NCI-H1694 treated with DMSO at 0.1 percent for 48 hours (cell line): ENCODE measurements around the gene ST6GAL1.
"Not testable (repeated sequence)": the region's sequence is repeated elsewhere in the genome, so short reads cannot be mapped to it uniquely, and the experiment has no call there.

Experiments
- DNase-seq: peaks from one replicate; lab custom pipeline; 2025; lab: John Stamatoyannopoulos, UW

ST6GAL1 gene

DNA sequence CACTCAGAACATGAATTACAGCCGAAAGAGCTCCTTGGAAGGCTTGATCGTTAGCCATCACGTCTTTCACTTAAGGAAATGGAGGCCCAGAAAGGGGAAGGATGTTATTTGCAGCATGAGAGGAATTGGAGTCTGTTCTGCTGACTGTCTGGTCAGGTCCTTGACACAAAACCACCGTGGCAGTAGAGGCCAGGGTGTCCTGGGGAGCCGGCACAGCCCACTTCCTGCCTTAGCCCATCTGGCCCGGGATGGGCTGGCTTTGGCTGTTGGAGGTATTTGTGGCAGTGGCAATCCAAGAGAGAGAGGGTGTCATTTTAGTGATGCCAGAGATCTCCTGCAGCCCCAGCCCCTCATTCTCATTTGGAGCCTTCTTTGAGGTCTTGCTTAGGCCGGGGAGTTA, 37.4 kb downstream of the ST6GAL1 start:
- no peak for DNase-seq

DNA sequence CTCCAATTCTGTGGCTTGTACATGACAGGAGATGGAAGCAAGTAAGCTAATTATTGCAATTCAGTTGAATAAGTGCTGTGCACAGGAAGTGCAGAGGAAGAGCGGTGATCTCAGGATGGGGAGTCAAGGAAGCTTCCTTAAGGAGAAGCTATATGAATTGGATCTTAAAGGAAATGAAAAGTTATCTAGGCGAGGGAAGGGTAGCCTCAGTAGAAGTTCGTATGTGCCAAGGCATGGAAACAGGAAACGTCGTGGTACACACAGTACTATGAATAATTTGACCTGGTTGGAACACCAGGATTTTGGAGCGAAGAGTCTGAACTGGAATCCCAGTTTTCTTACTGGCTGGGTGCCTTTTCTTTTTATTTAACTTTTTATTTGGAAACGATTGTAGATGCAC, 39.3 kb downstream of the ST6GAL1 start:
- DNase-seq = no peak

DNA sequence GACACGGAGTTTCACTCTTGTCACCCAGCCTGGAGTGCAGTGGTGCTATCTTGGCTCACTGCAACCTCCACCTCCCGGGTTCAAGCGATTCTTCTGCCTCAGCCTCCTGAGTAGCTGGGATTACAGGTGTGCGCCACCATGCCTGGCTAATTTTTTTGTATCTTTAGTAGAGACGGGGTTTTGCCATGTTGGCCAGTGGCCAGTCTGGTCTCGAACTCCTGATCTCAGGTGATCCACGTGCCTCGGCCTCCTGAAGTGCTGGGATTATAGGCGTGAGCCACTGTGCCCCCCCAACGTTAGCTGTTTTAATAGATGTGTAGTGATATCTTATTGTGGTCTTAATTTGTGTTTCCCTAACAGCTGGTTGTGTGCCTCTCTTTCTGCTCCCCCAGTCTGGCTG, 40.8 kb downstream of the ST6GAL1 start:
- not testable (repeated sequence) for DNase-seq

DNA sequence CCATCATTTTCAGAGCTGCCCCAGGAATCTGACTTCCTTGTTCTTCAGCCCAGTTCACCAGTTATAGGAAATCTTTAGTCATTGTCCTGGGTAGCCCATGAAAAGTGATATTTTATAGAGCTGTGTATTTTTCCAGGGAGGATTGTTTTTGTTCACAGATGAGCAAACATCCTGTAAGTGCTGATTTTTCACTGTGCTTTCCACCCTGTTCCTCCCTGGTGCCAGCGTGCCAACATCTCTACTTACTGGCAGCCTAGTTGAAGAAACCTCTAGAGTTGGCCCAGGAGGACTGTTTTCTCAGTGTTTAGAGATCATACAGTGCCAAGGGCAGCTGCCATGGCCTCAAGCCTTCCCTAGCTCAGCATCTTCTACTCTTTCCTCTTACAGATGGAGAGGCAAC, 41.3 kb downstream of the ST6GAL1 start:
- DNase-seq = no peak

DNA sequence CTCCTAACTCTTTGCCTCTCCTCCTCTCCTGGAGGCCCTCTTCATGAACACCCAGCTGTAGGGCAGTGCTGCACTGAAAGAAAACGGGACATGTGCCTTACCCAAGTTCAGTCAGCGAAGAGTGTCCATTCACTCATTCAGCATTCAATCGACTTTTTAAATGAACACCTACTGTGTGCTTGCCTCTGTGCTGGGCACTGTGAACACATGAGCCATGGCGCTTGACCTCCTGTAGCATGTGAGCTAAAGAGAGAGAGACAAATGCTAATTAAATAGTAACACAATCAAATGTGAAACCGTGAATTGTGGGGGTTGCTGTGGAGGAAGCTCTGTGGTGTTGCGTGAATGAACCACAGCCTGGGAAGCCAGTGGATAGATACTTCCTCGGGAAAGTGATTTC, 43.4 kb downstream of the ST6GAL1 start:
- no peak for DNase-seq

DNA sequence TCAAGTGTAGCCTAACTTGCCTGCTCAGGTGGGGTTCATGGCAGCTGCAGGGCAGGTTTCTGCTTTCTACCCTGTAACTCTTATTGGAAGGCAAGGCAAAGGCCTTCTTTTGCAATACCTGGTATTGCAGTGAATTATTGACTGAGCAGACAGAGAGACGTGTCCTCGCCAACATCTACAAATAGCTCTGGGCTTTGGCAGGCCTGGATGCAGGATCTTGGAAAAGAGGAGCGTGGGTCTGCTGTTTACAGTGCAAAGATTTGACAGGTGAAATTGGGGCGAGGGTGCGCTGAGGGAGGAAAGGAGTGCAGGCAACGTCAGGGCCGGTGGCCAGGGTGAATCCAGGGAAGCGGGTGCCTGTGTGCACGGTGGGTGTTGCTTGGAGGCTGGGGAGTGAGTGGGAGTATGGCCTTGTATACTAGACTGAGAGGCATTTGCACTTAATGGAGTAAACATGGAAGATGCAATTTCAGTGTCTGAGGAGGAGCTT, 44.5 kb downstream of the ST6GAL1 start:
- DNase-seq = no peak

DNA sequence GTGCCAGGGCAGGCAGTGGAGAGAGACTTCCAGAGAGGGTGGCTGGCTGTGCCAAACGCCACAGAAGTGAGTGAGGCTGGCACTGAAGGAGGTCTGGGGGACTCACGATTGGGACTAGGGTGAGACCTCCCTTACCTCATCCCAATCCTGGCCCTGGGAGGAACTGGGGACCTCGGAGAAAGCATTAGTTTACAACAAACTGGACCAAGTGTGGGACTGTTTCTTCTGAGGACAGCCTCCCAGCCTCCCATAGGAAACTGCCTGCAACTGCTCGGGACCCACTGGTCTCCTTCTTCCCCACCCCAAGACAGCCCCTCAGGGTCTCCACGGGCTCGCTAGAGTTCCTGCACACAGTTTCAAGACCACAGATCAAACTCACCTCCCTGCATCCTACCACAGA, 45.4 kb downstream of the ST6GAL1 start:
- DNase-seq = no peak

DNA sequence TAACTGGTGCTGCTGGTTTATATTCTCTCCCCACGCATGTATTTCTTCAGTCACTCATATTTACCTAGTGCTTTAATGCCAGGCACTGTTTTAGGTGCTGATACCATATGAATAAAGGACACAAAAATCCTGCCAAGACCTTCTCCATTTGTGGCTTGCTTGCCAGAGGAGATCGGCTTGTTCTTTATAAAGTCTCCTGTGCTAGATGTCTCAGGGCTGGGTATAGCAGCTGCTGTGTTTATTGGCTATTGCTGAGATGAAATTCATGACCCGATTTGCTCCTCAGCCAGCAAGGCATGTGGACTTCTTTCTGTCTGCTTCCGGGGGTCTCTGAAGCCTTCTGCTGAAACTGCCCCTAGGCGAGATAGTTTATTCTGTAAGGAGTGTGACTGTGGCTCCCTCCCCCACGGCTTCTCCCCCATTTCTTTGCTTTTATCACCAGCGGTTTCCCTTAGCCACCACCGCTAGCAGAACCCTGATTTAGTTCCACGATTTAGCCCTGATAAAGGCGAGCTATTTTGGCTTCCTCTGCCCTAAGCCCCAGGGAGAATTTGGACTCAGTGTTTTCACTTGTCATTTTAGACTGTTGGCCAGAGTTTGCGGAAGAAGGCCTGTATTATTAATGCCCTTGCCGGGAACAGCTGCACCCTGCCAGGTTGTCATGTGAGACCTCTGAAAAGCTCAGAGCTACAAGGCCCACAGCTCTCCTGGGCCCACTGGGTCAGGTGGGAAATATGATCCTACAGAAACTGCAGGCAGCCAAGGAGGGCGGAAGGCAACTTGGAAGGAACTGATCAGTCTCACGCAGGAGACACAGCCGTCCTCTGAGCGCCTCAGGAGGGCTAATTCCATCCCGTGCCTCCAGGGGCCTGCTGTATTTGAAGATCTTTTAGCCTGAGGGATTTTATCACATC, 46.8 kb downstream of the ST6GAL1 start:
- no peak for DNase-seq

DNA sequence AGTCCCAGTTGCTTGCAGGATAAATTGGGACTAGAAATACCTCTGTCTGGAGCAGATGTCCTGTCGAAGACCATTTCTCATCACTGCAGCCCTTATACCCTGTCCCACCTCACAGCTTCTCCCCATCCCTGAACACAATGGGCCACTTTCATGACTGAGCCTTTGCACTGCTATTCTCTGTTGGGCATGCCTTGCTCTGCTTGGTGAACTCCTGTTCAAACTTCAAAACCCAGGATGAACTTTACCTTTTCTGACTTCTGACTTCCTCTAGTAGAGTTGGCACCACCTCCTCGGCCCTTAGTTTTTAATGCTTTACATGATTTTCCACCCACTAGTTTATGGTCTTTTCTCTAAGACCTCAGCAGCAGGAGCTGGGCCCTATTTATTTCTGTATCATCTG, 48.4 kb downstream of the ST6GAL1 start:
- DNase-seq = no peak

DNA sequence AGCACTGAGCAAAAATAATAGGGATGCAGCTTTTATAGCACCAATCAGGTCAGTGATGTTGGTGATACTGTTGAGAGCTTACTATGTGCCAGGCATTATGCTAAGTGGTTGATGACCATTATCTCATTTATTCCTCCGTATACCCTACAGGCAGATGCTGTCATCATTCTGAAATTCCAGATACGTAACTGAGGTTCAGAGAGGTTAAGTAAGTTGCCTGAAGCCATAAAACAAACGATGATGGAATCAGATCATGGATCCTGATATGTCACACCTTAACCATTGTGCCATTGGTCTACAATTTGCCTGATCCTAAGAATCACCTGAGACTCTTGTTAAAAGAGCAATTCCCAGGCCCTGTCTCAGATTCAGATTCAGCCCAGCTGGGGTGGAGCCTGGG, 49.5 kb downstream of the ST6GAL1 start:
- no peak for DNase-seq

DNA sequence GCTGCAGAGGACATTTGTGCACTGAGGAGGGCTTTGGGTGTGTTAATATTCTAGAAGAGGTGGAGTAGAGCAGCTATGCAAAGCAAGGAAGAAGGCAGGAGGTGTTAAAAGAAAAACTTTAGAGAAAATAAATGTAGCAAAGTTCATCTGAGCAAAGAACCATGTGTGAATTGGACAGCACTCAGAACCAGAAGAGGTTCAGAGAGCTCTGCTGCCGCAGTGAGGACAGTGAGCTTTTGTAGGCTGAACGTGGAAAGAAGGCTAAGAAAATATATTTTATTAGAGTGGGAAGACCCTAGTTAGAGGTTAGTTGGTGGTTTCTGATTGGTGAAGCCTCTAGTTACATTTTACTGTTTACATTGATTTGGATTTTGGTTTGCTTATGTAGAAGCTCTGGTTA, 50.7 kb downstream of the ST6GAL1 start:
- no peak for DNase-seq

DNA sequence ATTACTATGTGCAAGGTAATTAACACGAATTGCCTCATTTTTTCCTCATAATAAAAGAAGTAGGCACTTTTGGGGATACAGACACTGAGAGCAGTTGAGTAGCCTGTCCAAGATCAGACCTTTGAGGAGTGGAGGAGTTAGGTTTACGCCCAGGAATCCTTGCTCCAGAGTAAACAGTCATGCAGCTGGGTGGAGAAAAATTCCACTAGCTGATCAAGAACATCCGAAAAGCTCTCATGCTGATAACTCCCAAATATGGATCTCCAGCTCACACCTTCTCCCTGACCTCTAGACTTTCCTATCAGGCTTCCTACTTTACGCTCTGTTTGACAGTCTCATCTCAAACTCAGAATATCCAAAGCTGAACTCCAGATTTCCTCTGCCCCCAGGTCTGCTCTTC, 53.3 kb downstream of the ST6GAL1 start:
- no peak for DNase-seq

DNA sequence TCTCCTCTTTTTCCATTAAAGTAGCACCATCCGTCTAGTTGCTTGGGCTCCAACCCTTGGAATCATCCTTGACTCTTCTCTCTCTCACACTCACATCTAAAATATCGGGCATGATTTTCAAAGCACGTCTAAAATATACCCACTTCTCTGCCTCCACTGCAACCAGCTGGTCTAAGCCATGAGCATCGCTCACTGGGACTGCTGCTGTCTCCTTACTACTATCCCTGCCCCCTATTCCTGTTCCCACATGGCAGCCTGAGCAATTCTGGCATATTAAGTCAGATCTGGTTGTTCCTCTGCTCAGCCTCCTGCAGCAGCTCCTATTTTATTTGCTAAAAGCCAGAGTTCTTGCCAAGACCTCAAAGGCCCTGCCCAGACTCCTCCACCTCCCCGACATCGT, 53.7 kb downstream of the ST6GAL1 start:
- no peak for DNase-seq

DNA sequence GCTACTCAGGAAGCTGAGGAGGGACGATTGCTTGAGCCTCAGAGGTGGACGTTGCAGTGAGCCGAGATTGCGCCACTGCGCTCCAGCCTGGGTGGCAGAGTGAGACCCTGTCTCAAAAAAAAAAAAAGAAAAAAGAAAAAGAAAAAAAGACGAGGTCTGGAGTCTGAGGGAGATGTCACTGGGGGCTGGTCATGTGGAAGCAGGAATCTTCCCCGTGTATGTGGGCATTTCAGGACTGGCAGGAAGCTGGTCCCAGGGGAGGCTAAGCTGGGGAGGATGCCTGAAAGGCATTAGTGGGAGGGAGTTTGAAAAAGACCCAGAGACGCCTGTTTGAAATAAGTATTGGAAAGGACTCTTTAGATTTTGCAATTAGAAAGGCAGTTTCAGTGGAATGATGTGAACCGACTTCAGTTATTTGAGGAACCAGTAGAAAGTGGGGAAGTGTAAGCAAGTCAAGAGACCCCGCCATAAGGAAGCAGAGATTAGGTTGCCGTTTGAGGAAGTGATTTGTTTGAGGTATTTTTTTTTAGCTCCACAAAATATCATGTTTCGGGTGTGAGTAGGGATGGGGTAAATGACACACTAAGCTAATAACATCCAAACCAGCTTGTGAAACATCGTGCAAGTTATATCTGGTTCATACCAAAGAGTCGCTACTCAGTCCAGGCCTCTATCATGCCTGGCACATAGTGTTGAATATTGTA, 55.5 kb downstream of the ST6GAL1 start:
- DNase-seq = no peak

DNA sequence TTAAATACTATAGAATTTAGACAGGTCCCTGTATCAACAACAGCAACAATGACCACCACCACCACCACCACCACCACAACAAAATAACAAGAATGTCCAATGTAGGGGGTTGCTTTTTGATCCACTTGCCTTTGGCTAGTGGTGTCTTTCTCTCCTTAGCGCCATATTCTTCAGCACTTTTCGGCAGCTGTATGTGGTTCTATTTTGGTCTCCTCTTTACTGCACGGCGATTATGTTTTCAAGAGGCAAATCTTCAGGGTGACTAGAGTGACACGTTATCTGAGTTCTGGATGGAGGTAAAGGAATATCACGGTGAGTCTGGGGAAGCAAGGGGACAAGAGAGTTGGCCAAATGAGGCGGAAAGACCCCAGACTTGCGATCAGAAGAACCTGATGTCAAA, 56.1 kb downstream of the ST6GAL1 start:
- no peak for DNase-seq

DNA sequence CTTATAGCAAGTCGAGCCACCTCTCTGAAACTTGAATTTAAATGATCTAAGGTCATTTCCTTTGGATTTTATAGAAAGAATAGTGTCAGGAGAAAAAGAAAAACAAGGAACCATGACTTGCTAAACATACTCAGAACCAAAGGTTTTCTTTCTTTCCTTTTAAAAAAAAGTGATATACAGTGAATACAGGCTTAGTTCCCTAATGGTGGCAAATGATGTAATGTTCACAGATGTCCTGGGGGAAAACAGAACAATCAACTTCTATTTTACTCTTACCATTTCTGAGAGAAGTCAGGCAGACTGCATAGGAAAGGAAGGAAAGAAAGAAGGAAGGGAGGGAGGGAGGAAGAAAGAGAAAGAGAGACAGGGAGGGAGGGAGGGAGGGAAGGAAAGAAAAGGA, 56.5 kb downstream of the ST6GAL1 start:
- no peak for DNase-seq

DNA sequence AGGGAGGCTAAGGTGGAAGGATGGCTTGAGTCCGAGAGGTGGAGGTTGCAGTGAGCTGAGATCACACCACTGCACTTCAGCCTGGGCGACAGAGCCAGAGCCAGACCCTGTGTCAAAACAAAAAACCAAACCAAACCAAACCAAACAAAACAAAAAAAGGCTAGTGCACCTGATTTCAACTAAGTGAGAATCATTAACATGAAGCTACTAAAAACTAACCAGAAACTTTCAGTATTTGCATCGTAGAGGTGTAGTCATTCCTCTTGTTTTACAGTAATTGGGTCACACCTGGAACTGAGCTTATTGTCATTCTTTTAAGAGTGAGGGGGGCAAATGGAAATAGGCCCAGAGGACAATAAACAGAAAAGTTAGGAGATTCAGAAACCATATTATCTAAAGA, 58.5 kb downstream of the ST6GAL1 start:
- no peak for DNase-seq

DNA sequence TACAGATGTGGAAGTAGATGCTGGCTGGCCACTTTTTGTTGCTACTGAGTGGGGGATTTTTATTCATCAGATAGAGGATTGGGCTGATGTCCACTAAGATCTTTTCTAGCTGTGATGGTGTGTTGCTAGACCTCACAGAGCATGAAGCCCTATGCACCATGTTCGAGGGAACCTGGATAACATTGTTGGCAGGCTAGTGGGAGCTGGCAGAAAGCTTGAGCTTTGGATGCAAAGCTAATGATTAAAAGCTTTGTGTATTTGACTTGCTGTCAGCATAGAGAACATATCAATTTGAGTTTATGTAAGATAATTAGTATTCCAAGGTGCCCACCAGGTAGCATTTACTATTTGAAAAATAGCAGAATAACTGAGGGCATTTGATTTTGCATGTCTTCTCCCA, 59.1 kb downstream of the ST6GAL1 start:
- no peak for DNase-seq

DNA sequence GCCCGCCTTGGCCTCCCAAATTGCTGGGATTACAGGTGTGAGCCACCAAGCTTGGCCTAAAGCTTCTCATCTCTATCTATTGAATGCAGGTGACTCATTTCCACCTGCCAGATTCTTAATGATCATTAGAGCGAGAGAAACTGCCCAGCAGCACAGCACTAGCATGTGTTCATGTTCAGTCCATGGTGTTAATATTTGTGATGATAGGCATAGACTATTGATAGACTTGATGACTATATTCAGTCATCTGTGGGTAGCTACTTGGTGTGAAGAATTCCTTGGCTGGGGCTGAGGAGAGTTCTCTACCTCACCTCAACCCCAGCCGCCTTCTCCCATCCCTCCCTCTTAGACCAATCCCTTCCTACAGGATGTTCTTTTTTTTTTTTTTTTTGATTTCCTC, 60.0 kb downstream of the ST6GAL1 start:
- no peak for DNase-seq

DNA sequence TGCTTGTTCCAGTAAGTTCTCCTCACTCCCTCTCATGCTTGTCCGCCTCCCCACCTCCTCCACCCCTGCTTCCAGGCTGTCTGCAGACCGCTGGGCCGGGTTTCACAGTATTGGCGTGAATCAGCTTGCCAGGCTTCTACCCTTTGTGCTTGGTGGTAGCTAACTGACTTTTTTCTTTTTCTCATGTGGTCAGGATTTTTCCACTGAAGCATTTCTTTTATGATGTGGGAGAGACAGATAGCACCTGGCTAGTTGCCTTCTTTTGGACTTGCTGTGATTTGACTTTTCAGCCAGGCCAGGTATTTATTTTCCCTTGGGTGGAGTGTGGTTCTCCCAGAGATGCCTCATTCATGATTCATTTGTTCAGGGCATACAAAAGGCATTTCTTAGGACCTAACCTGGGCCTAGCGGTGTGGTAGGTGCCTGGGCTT, 60.6 kb downstream of the ST6GAL1 start:
- DNase-seq = no peak

DNA sequence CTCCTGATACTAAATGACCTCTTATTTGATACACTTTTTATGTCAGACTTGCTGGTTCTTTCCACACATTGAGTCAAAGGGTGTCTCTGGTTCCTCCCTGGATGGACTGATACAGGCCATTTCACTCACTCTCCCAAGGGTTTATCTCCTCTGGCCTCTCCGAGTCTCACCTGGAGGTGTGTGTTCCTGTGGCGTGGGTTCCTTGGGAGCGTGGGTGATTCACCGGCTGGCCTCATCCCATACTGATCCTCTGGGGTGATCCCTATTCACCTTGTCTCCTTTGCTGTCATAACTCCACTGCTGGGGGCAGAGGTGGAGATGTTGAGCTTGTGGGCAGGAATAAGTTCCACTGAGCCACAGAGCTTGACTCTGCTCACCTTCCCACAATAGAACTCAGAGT, 61.1 kb downstream of the ST6GAL1 start:
- no peak for DNase-seq

DNA sequence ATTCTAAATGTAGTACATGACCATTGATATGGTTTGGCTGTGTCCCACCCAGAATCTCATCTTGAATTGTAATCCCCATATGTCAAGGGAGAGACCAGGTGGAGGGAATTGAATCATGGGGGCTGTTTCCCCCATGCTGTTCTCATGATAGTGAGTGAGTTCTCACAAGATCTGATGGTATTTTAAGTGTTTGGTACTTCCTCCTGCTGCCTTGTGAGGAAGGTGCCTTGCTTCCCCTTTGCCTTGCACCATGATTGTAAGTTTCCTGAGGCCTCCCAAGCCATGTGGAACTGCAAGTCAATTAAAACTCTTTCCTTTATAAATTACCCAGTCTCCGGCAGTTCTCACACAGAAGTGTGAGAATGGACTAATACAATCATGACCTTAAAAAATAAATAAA, 61.8 kb downstream of the ST6GAL1 start:
- not testable (repeated sequence) for DNase-seq

DNA sequence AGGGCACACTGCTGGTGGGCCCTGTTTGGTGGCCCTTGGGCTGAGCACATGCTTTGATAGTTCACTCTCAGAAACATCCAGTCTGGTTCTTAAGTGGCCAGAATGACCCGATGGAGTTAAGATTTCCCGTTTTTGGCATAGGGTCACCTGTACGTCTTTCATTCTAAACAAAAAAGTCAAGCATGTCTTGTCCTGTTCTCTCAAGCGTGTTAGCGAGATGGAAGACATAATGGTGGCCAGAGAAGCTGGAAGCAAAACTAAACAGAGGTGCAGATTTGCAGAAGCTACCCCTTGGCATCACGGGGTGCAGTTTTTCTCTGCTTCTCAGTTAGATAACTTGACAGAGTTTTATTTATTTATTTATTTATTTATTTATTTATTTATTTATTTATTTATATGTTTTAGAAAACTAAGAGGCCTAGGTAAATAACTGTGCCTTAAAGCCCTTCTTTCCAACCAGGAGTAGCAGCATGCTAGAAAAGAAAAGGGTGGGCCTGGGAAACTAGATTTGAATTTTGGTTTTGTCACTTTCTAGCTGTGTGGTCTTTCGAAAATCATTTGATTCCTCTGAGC, 63.0 kb downstream of the ST6GAL1 start:
- no peak for DNase-seq
